Aorta (tissue), 5 donors: Measurements from ENCODE around the gene GAL3ST2. TPM values are rescaled to one million over a fixed set of nuclear protein-coding genes. Genes with fewer than 3 reads are reported as not detected.

Experiments used
- ATAC-seq: fragments of 200-7000 bp; cut with Tn5 transposase; one replicate; pipeline ENCODE4 v1.9.1; 2022; ENCODE audit warnings: moderate library complexity; ENCODE audit not compliant: low FRiP score
- DNase-seq, 2 donors: peaks; one replicate each; pipeline ENCODE4 v3.0.0-alpha.2; 2020
- H3K27ac ChIP-seq, 2 donors: one replicate each; pipeline ENCODE4 v1.5.1; 2013; ENCODE audit warnings: low read length in 2 of 2, mild to moderate bottlenecking in 2 of 2, moderate library complexity in 2 of 2, control low read depth in 1 of 2, inconsistent platforms in 1 of 2, low read depth in 1 of 2
- H3K27me3 ChIP-seq, 2 donors: one replicate each; pipeline ENCODE4 v1.6.1; 2013; ENCODE audit warnings: control low read depth in 1 of 2, low read length in 1 of 2, mild to moderate bottlenecking in 1 of 2, moderate library complexity in 1 of 2; ENCODE audit not compliant: insufficient read depth in 2 of 2, control insufficient read depth in 1 of 2
- H3K36me3 ChIP-seq, 2 donors: one replicate each; pipeline ENCODE4 v1.6.1; 2013; ENCODE audit warnings: control low read depth in 1 of 2, low read length in 1 of 2, mild to moderate bottlenecking in 1 of 2; ENCODE audit not compliant: insufficient read depth in 2 of 2, control insufficient read depth in 1 of 2
- H3K4me1 ChIP-seq, 2 donors: one replicate each; pipeline ENCODE4 v1.6.1; 2013; ENCODE audit warnings: low read length in 2 of 2, control low read depth in 1 of 2, mild to moderate bottlenecking in 1 of 2, moderate library complexity in 1 of 2; ENCODE audit not compliant: insufficient read depth in 2 of 2, control insufficient read depth in 1 of 2
- H3K4me3 ChIP-seq, 2 donors: one replicate each; pipeline ENCODE4 v1.5.1; 2013; ENCODE audit warnings: low read length in 2 of 2, control low read depth in 1 of 2, mild to moderate bottlenecking in 1 of 2
- H3K9me3 ChIP-seq: one replicate; pipeline ENCODE4 v1.6.1; 2013; ENCODE audit warnings: mild to moderate bottlenecking, low read length; ENCODE audit not compliant: control insufficient read depth
- WGBS, 2 donors: extraction: QIAGEN DNeasy Blood & Tissue Kit; methylation state at CpG; one replicate each; pipeline ENCODE4 v1.1.7; 2013; 5-methylcytosine and 5-hydroxymethylcytosine counted together
- intact Hi-C, 2 donors: fragments of 100-400 bp; cut with DNase I; formaldehyde crosslinking; loops; one replicate each; pipeline versions ENCODE4 v1.14.2 to v1.15.0; 2022
- polyA plus RNA-seq, 2 donors: library from polyadenylated mRNA; stranded (reverse); fragments of 200-250 nt; gene quantifications; one replicate each; pipeline ENCODE4 v1.2.3, GENCODE V29; 2013
- total RNA-seq, 2 donors: library from RNA; stranded (reverse); fragmentation: NEBNext Ultra II Directional; extraction: Animal tissue kit (Norgen Biotek cat#: 25700); gene quantifications; one replicate each; pipeline ENCODE4 v1.2.1, GENCODE V29; 2021
- donor health status: healthy with polysubstance abuse.
- donor health status: Bipolar disorder and iron deficiency.
- donor health status: DM: no; HTN: no; CAD: no.
- donor health status: DM: no; HTN: no; CAD: no.
- donor health status: DM: yes; HTN: yes; CAD: no.

GAL3ST2 gene
- total and polyA plus RNA-seq, 4 donors, result not detected

GRCh38 chr2:241842067-241842415 is 65.4 kb downstream of the GAL3ST2 start:
- intact Hi-C loops, result no loop called here
- no peak overlapping the region for H3K27ac ChIP-seq
- H3K4me1 ChIP-seq, result no peaks in the 10 kb centered on the region
- H3K27me3 ChIP-seq, result no peaks in the 10 kb centered on the region
- no peaks in the 10 kb centered on the region for H3K9me3 ChIP-seq
- DNase-seq (peak in 1 of 2 donors; percentile 62), ATAC-seq (no peak)
- WGBS, 2 donors, result 83 to 86% methylated on average over 11 of the region's 11 CpGs
- H3K36me3 ChIP-seq, result no peaks in the 10 kb centered on the region
- H3K4me3 ChIP-seq, result no peak overlapping the region

- WGBS, 2 donors, result 89 to 95% methylated on average over 29 of the region's 29 CpGs
- ATAC-seq (peak; percentile 61), DNase-seq (peak; percentile 75 to 85)
- Histone ChIP-seq H3K27ac (no peak overlapping the region), H3K4me1 (no peaks in the 10 kb centered on the region), H3K36me3 (no peaks in the 10 kb centered on the region), H3K27me3 (no peaks in the 10 kb centered on the region), H3K4me3 (no peak overlapping the region), H3K9me3 (no peaks in the 10 kb centered on the region)
- intact Hi-C loops, result no loop called here
Measured at GRCh38 chr2:241842620-241843211, 66.1 kb downstream of the GAL3ST2 start.

- Histone ChIP-seq H3K9me3 (no peaks in the 10 kb centered on the region), H3K27me3 (no peaks in the 10 kb centered on the region), H3K4me1 (no peaks in the 10 kb centered on the region), H3K4me3 (peak overlapping the region; percentile 7 to 21), H3K27ac (peak overlapping the region in 1 of 2 donors; percentile 9), H3K36me3 (no peaks in the 10 kb centered on the region)
- DNase-seq, result peak in 1 of 2 donors; percentile 72
- intact Hi-C loops, result no loop called here
- ATAC-seq, result peak; percentile 35
- WGBS, 2 donors, result 58 to 80% methylated on average over 32 to 52 of the region's 52 CpGs
Measured at GRCh38 chr2:241843321-241844065, 66.9 kb downstream of the GAL3ST2 start.

GRCh38 chr2:241844066-241844728 is 67.6 kb downstream of the GAL3ST2 start:
- WGBS, 2 donors, result 3 to 4% methylated on average over 53 to 65 of the region's 65 CpGs
- Histone ChIP-seq H3K27me3 (no peaks in the 10 kb centered on the region), H3K4me3 (peak overlapping the region; percentile 7 to 21), H3K36me3 (no peaks in the 10 kb centered on the region), H3K4me1 (no peaks in the 10 kb centered on the region), H3K9me3 (no peaks in the 10 kb centered on the region), H3K27ac (no peak overlapping the region)
- DNase-seq, result peak; percentile 87 to 97
- peak; percentile 94 for ATAC-seq
- intact Hi-C loops, result no loop called here

- no peak overlapping the region for H3K27ac ChIP-seq
- no peaks in the 10 kb centered on the region for H3K27me3 ChIP-seq
- no peaks in the 10 kb centered on the region for H3K36me3 ChIP-seq
- no peak overlapping the region for H3K4me3 ChIP-seq
- ATAC-seq (peak; percentile 12), DNase-seq (peak; percentile 44 to 72)
- H3K9me3 ChIP-seq, result no peaks in the 10 kb centered on the region
- 82 to 86% methylated on average over 37 of the region's 37 CpGs for WGBS, 2 donors
- no peaks in the 10 kb centered on the region for H3K4me1 ChIP-seq
- intact Hi-C loops, result no loop called here
Measured at GRCh38 chr2:241844831-241845578, 68.4 kb downstream of the GAL3ST2 start.

GRCh38 chr2:241846406-241846805 is 69.8 kb downstream of the GAL3ST2 start:
- DNase-seq (no peak), ATAC-seq (no peak)
- WGBS, 2 donors, result 91 to 94% methylated on average over 22 of the region's 22 CpGs

GRCh38 chr2:241848761-241849615 is 72.4 kb downstream of the GAL3ST2 start:
- Histone ChIP-seq H3K9me3 (no peaks in the 10 kb centered on the region), H3K4me1 (no peaks in the 10 kb centered on the region), H3K27me3 (no peaks in the 10 kb centered on the region), H3K36me3 (no peaks in the 10 kb centered on the region), H3K27ac (no peak overlapping the region), H3K4me3 (no peak overlapping the region)
- intact Hi-C loops, result no loop called here
- ATAC-seq (no peak), DNase-seq (peak in 1 of 2 donors; percentile 64)
- 81 to 83% methylated on average over 39 of the region's 39 CpGs for WGBS, 2 donors

More at GRCh38 chr2:241846406-241846805, 69.8 kb downstream of the GAL3ST2 start:
- intact Hi-C loops, result no loop called here
- Histone ChIP-seq H3K27me3 (no peaks in the 10 kb centered on the region), H3K4me1 (no peaks in the 10 kb centered on the region), H3K9me3 (no peaks in the 10 kb centered on the region), H3K27ac (no peak overlapping the region), H3K36me3 (no peaks in the 10 kb centered on the region), H3K4me3 (no peak overlapping the region)
